22Rv1 (cell line): ENCODE results near the gene HOATZ.

Source experiments
- H3K27ac ChIP-seq: fragments of 450-650 bp; 2 replicates; pipeline ENCODE4 v1.5.1; 2017
- CTCF ChIP-seq: fragments of 450-650 bp; IDR thresholded peaks from 2 replicates; pipeline ENCODE4 v1.5.1; 2017; ENCODE audit warnings: mild to moderate bottlenecking
- ZFX ChIP-seq: fragments of 450-650 bp; IDR thresholded peaks from 2 replicates; pipeline ENCODE4 v1.6.1; 2017; ENCODE audit warnings: antibody characterized with exemption, borderline replicate concordance

The HOATZ gene

GRCh38 chr11:111500481-111500880 is 14.1 kb upstream of the HOATZ start:
- no peak overlapping the region for H3K27ac ChIP-seq
- TF ChIP-seq ZFX (no peak), CTCF (no peak)

- no peak overlapping the region for H3K27ac ChIP-seq
- TF ChIP-seq CTCF, result no peak
- TF ChIP-seq ZFX, result no peak
These were observed 12.0 kb upstream of the HOATZ start for GRCh38 chr11:111502611-111503010.

- TF ChIP-seq CTCF (no peak), ZFX (no peak)
- H3K27ac ChIP-seq, result no peak overlapping the region
These were observed 4.3 kb upstream of the HOATZ start for GRCh38 chr11:111510311-111510710.

- no peak for TF ChIP-seq CTCF
- H3K27ac ChIP-seq, result no peak within 1 kb of the TSS
These were observed 2.0 kb upstream of the HOATZ start, which contains the start of gene BTG4 for GRCh38 chr11:111512296-111513239. Gene BTG4 (minus strand): TSS chr11:111512386. CDS start chr11:111498776, 13,610 bp downstream.

- H3K27ac ChIP-seq, result no peak overlapping the region
- TF ChIP-seq CTCF (no peak), ZFX (no peak)
These were observed 1.4 kb upstream of the HOATZ start for GRCh38 chr11:111513240-111513605.

GRCh38 chr11:111515591-111515990 is 1.0 kb downstream of the HOATZ start:
- TF ChIP-seq ZFX (no peak), CTCF (no peak)
- no peak overlapping the region for H3K27ac ChIP-seq

GRCh38 chr11:111518668-111519067 is 4.1 kb downstream of the HOATZ start:
- H3K27ac ChIP-seq, result no peak overlapping the region
- TF ChIP-seq ZFX, result no peak
- no peak for TF ChIP-seq CTCF
